ENCODE data around the gene CRHR2.

DNA sequence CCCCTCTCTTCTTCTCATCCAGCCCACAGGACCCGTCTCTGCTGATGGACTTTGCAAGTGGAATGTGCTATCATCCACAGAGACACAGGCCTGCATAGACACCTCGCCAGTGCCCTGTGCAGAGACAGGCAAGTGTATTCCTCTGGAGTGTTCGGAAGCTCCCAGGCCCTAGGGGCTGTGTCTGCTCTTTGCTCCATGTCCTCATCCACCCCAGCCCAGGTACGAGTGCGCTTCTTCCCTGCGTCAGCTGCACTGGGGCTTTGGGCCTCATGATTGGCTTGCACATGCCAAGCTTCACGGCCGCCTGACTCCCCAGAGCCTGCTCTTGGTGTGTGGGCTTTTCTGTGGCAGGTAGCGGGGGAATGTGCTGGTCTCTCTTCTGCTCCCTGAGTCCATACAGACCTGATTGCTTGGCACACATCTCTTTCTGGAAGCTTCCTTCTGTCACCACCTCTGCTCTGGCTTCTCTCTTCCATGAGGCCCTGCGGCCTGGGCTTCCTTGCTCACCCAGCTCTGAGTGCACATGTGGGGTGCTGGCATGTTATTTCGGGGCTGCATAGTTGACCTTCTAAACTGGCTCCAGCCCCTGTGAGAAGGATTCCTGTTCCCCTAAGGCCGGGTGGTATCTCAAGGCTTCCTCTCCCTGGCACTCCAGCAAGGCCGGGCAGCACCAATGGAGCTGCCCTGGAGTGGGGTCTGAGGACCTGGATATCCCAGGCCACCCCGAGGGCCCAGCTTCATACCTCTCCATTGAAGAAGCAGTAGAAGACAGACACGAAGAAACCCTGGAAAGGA is 27.8 kb downstream of the CRHR2 start:
- TF ChIP-seq TAF1 (IDR thresholded peaks at IDR 0.05; ENCODE audit: borderline replicate concordance, low read depth, low read length) (no peak), POLR2AphosphoS5 (IDR thresholded peaks at IDR 0.05; ENCODE audit: low read depth, low read length) (no peak)
